Erythroblast (primary cell): Measurements from ENCODE around the gene NR1I3.

Source experiments
- GATA1 ChIP-seq: IDR thresholded peaks from 2 replicates; pipeline ENCODE4 v1.6.1; 2011; ENCODE audit warnings: low read depth, mild to moderate bottlenecking, control low read depth, low read length, moderate library complexity
- POLR2A ChIP-seq: IDR thresholded peaks from 2 replicates; pipeline ENCODE4 v1.6.1; 2011; ENCODE audit warnings: mild to moderate bottlenecking, low read length

GRCh38 chr1:161226759-161227158 lies 11.2 kb downstream of the NR1I3 start:
- TF ChIP-seq POLR2A (no peak), GATA1 (no peak)
